PC-9 (cell line): ENCODE data around the gene HK3. TPM values are rescaled to one million over a fixed set of nuclear protein-coding genes. Genes with fewer than 3 reads are reported as not detected.

Source experiments
- BruUV-seq: library from RNA; stranded (reverse); fragments of 400-500 nt; replicated peaks from 2 replicates; lab custom pipeline; 2021; lab: Mats Ljungman, UMichigan
- CTCF ChIA-PET: fragments of 300-600 bp; sonication (Branson Sonifier 250); formaldehyde crosslinking; loops from one replicate; lab custom pipeline; 2022; ENCODE audit warnings: antibody characterized with exemption; lab: Charles Lee
- POLR2A ChIA-PET: fragments of 300-600 bp; sonication (Branson Sonifier 250); formaldehyde crosslinking; loops from one replicate; lab custom pipeline; 2022; ENCODE audit warnings: antibody characterized with exemption; ENCODE audit not compliant: unreplicated experiment; lab: Charles Lee
- DNase-seq, 2 experiments: peaks; one replicate each; pipeline versions ENCODE4 v3.0.0 to v3.0.0-alpha.2; 2015 to 2022; ENCODE audit warnings: mixed read lengths in 1 of 2
- H2AFZ ChIP-seq: fragments of 200-600 bp; sonication (generic); 2 replicates; pipeline ENCODE4 v1.8.1; 2017; ENCODE audit warnings: antibody characterized with exemption
- H3F3A ChIP-seq: fragments of 200-600 bp; sonication (generic); 2 replicates; pipeline ENCODE4 v1.8.1; 2017; ENCODE audit warnings: antibody characterized with exemption, mild to moderate bottlenecking, low read depth; ENCODE audit not compliant: insufficient read depth
- H3K27ac ChIP-seq: fragments of 200-600 bp; sonication (generic); 2 replicates; pipeline ENCODE4 v1.6.1; 2016; ENCODE audit warnings: mixed run types
- H3K27me3 ChIP-seq: fragments of 200-600 bp; sonication (generic); 2 replicates; pipeline ENCODE4 v1.6.1; 2016; ENCODE audit warnings: low read depth, mixed run types; ENCODE audit not compliant: insufficient read depth
- H3K36me3 ChIP-seq: fragments of 200-600 bp; sonication (generic); 2 replicates; pipeline ENCODE4 v1.6.1; 2016; ENCODE audit warnings: low read depth, mixed run types
- H3K4me1 ChIP-seq: fragments of 200-600 bp; sonication (generic); replicated peaks from 2 replicates; pipeline ENCODE4 v1.6.1; 2016; ENCODE audit warnings: mixed run types; ENCODE audit not compliant: insufficient read depth
- H3K4me2 ChIP-seq: fragments of 200-600 bp; sonication (generic); 2 replicates; pipeline ENCODE4 v1.6.1; 2017; ENCODE audit warnings: mixed run types
- H3K4me3 ChIP-seq: fragments of 200-600 bp; sonication (generic); 2 replicates; pipeline ENCODE4 v1.6.1; 2016; ENCODE audit warnings: mixed run types
- H3K79me2 ChIP-seq: fragments of 200-600 bp; sonication (generic); 2 replicates; pipeline ENCODE4 v1.6.1; 2017; ENCODE audit warnings: low read depth, mixed run types
- H3K9me2 ChIP-seq: fragments of 200-600 bp; sonication (generic); 2 replicates; pipeline ENCODE4 v1.8.1; 2017; ENCODE audit warnings: mild to moderate bottlenecking; ENCODE audit not compliant: insufficient read depth
- H3K9me3 ChIP-seq: fragments of 200-600 bp; sonication (generic); 2 replicates; pipeline ENCODE4 v1.8.1; 2016; ENCODE audit warnings: low read depth; ENCODE audit not compliant: insufficient read depth
- H4K20me1 ChIP-seq: fragments of 200-600 bp; sonication (generic); 2 replicates; pipeline ENCODE4 v1.8.1; 2017; ENCODE audit not compliant: insufficient read depth
- EZH2 ChIP-seq: fragments of 200-600 bp; sonication (generic); IDR thresholded peaks from 2 replicates; pipeline ENCODE4 v1.8.0; 2017; ENCODE audit warnings: antibody characterized with exemption, low read depth
- intact Hi-C: fragments of 100-400 bp; cut with micrococcal nuclease; formaldehyde crosslinking; loops from one replicate; pipeline ENCODE4 v1.10.0; 2022; ENCODE audit not compliant: unreplicated experiment
- total RNA-seq: library from RNA; stranded (reverse); gene quantifications from 2 replicates; pipeline ENCODE4 v1.2.3, GENCODE V29; 2021
- TF ChIP-seq, protein P1 (sequence below): fragments of 200-600 bp; sonication (generic); conservative IDR thresholded peaks from 2 replicates; pipeline ENCODE4 v1.6.1; 2017; ENCODE audit warnings: mixed run types, antibody characterized with exemption, mild to moderate bottlenecking, moderate library complexity

Gene HK3
- total RNA-seq, 1 experiment from 2014 or later: not detected

DNA sequence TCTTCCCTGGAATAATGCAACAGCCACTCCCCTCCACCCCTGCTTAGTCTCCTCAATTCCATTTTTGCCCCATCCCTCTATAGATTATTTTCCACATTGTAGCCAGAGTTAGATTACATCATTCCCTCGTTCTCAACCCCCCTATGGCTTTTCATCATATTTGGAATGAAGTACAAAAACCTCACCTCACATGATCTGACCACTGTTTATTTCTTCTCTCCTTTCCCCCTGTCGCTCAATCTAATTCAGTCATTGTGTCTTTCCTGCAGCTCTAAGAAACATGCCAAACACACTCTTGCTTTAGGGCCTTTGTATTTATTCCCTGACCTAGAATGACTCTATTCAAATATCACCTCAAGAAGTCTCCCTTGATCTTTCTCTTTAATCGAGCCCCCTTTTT, 22.6 kb upstream of the HK3 start:
- intact Hi-C loops: no loop called here
- H2AFZ ChIP-seq: no peak overlapping the region
- no peaks in the 10 kb centered on the region; the same call in 1 of the 2 replicates for H4K20me1 ChIP-seq
- H3F3A ChIP-seq: no peaks in the 10 kb centered on the region
- DNase-seq: no peak
- no peaks in the 10 kb centered on the region for H3K36me3 ChIP-seq
- no peaks in the 10 kb centered on the region for H3K9me2 ChIP-seq
- H3K27ac ChIP-seq: no peak overlapping the region
- 0 out of 2 replicates have a peak, but pooled peaks cover 4% of the 10 kb centered on the region for H3K79me2 ChIP-seq
- H3K4me3 ChIP-seq: no peak overlapping the region
- CTCF ChIA-PET: no interaction called here
- TF ChIP-seq, protein P1, sequence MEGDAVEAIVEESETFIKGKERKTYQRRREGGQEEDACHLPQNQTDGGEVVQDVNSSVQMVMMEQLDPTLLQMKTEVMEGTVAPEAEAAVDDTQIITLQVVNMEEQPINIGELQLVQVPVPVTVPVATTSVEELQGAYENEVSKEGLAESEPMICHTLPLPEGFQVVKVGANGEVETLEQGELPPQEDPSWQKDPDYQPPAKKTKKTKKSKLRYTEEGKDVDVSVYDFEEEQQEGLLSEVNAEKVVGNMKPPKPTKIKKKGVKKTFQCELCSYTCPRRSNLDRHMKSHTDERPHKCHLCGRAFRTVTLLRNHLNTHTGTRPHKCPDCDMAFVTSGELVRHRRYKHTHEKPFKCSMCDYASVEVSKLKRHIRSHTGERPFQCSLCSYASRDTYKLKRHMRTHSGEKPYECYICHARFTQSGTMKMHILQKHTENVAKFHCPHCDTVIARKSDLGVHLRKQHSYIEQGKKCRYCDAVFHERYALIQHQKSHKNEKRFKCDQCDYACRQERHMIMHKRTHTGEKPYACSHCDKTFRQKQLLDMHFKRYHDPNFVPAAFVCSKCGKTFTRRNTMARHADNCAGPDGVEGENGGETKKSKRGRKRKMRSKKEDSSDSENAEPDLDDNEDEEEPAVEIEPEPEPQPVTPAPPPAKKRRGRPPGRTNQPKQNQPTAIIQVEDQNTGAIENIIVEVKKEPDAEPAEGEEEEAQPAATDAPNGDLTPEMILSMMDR: no peak
- no peak for TF ChIP-seq EZH2
- H3K9me3 ChIP-seq: no peaks in the 10 kb centered on the region
- POLR2A ChIA-PET: no interaction called here
- H3K27me3 ChIP-seq: no peaks in the 10 kb centered on the region
- BruUV-seq: no TSS peak
- H3K4me2 ChIP-seq: no peak overlapping the region
- H3K4me1 ChIP-seq: peaks cover 6% of the 10 kb centered on the region

DNA sequence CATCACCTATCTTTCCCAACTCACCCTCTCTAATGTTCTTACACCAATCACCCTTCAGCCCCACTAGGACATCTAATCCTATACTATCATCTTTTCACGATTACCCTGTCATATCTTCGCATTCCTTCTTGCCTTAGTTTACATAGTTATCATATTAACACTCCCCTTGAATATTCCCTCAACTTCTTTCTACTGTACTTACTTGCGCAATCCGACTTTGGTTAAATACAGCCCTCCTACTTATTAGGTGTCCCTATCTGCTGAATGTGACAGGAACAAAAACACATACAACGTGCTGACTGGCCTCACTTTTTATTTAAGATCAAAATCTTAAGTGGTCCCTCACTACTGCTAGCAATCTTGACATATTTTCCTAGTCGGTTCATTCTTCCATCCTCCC, 19.5 kb upstream of the HK3 start:
- H4K20me1 ChIP-seq: no peaks in the 10 kb centered on the region; the same call in none of the 2 replicates
- BruUV-seq: no TSS peak
- no peaks in the 10 kb centered on the region for H3F3A ChIP-seq
- H2AFZ ChIP-seq: no peak overlapping the region
- no peaks in the 10 kb centered on the region for H3K79me2 ChIP-seq
- intact Hi-C loops: no loop called here
- TF ChIP-seq, protein P1: no peak
- TF ChIP-seq EZH2: no peak
- H3K9me3 ChIP-seq: no peaks in the 10 kb centered on the region
- no peak for DNase-seq
- no peaks in the 10 kb centered on the region for H3K9me2 ChIP-seq
- H3K27ac ChIP-seq: no peak overlapping the region
- H3K27me3 ChIP-seq: no peaks in the 10 kb centered on the region
- CTCF ChIA-PET: no interaction called here
- no peak overlapping the region for H3K4me3 ChIP-seq
- no peak overlapping the region for H3K4me2 ChIP-seq
- H3K4me1 ChIP-seq: peaks cover 13% of the 10 kb centered on the region
- POLR2A ChIA-PET: no interaction called here
- H3K36me3 ChIP-seq: no peaks in the 10 kb centered on the region

DNA sequence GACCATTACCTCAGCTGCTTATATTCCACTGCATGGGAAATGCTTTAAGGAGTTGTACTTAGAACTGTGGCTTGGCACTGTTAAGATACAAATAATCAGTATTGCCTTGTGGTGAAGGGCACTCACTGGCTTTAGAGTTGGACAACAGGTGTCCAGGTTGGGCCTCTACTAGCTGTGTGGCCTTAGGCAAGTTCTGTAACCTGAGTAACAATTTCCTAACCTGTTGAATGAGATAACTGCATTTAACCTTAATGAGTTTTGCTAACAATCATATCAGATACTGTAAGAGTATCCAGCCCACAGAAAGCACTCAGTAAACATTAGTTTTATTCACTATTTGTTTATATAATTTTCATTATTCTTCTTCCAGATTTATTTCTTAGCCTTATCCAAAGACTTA, 17.2 kb upstream of the HK3 start:
- CTCF ChIA-PET: interaction anchor here (1.8 kb wide), 1 partner anchor 256 kb away, joined by 19 read pairs; no protein-coding TSS in a partner anchor
- H3K27me3 ChIP-seq: no peaks in the 10 kb centered on the region
- no peaks in the 10 kb centered on the region for H3K9me2 ChIP-seq
- H3F3A ChIP-seq: 0 out of 2 replicates have a peak, but pooled peaks cover 5% of the 10 kb centered on the region
- 0 out of 2 replicates have a peak overlapping the region, but pooled peaks have one; percentile 30 for H3K27ac ChIP-seq
- peak; percentile 18 to 37 for DNase-seq
- no peaks in the 10 kb centered on the region; the same call in 1 of the 2 replicates for H3K36me3 ChIP-seq
- no peak overlapping the region for H3K4me3 ChIP-seq
- H3K79me2 ChIP-seq: no peaks in the 10 kb centered on the region
- peaks cover 7% of the 10 kb centered on the region for H4K20me1 ChIP-seq
- no peak overlapping the region for H2AFZ ChIP-seq
- no TSS peak for BruUV-seq
- TF ChIP-seq EZH2: no peak
- TF ChIP-seq, protein P1: no peak
- POLR2A ChIA-PET: interaction anchor here (0.7 kb wide), 1 partner anchor 103 kb away, joined by 9 read pairs; no protein-coding TSS in a partner anchor
- H3K9me3 ChIP-seq: no peaks in the 10 kb centered on the region
- no peak overlapping the region for H3K4me2 ChIP-seq
- H3K4me1 ChIP-seq: peaks cover 13% of the 10 kb centered on the region
- intact Hi-C loops: no loop called here
